ENCODE measurements around the gene POLQ.

DNA sequence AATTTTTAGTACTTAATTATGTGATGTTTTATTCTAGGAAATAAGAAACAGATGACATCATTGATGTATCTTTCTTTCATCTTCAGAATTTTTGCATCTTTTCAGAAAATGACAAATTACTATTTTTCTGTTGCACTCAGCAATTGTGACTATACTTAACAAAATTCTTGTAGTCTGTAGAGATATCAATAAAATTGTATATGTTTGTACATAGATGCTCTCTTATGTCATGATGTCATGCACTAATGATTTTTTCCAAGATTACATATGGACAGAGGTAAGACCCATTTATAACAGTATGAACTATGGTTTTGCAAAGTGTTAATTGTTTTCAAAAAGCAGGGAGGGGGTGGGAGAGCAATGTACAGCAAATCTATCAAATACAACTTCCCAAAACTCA lies 121.2 kb downstream of the POLQ start:
- TF ChIP-seq, protein P1, sequence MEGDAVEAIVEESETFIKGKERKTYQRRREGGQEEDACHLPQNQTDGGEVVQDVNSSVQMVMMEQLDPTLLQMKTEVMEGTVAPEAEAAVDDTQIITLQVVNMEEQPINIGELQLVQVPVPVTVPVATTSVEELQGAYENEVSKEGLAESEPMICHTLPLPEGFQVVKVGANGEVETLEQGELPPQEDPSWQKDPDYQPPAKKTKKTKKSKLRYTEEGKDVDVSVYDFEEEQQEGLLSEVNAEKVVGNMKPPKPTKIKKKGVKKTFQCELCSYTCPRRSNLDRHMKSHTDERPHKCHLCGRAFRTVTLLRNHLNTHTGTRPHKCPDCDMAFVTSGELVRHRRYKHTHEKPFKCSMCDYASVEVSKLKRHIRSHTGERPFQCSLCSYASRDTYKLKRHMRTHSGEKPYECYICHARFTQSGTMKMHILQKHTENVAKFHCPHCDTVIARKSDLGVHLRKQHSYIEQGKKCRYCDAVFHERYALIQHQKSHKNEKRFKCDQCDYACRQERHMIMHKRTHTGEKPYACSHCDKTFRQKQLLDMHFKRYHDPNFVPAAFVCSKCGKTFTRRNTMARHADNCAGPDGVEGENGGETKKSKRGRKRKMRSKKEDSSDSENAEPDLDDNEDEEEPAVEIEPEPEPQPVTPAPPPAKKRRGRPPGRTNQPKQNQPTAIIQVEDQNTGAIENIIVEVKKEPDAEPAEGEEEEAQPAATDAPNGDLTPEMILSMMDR (optimal IDR thresholded peaks at IDR 0.05 in 1 of 3, IDR thresholded peaks at IDR 0.05 in 1 of 3, conservative IDR thresholded peaks at IDR 0.05 in 1 of 3; ENCODE audit: extremely low read depth in 1 of 3, insufficient read depth in 2 of 3, low read length in 3 of 3), result no peak
- TF ChIP-seq EZH2 (IDR thresholded peaks at IDR 0.05; ENCODE audit: low read length), result no peak

Data from keratinocyte (primary cell).